ENCODE data around the gene GASK1B.

The GASK1B gene

DNA sequence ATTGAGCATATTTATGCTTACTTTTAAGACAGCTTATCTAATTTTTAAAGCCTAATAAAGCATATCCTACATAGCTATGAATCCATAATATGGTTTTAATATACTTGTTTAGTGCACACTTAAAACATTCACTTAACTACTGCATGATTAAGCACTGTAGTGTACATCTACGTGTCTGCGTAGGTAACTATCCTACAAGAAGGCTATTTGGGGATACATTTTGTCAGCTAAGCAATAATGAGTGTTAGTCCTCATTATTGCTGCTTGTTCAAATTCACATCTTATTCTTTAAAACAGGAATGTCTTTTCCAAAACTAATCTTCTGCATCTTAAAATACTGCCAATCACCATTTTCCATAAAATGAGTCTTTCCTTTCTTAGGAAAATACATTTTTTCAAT lies 38.6 kb downstream of the GASK1B start:
- no peak for DNase-seq

- DNase-seq = no peak
Measured at GRCh38 chr4:158133551-158133950, 39.3 kb downstream of the GASK1B start.

- DNase-seq = no peak
Measured at GRCh38 chr4:158131027-158131426, 41.8 kb downstream of the GASK1B start.

GRCh38 chr4:158130204-158130603 lies 42.6 kb downstream of the GASK1B start:
- no peak for DNase-seq

DNA sequence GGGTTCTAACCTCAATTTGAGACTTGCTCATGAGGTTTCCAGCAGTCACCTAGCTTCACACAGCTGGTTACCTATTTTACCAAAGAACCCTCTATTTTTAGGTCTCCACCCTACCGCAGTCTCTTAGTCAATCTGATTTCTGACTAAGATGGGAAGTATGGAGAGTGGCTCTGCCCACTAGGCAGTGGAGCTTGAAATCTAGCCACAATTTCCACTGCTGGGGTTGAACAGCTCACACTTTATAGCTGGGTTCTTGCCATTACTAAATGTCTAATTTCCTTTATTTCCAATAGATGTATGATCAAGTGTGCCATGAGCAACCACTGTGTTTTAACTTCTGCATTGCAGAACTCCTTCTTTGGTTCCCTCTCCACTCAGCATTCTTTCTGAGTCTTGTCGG lies 43.1 kb downstream of the GASK1B start:
- no peak for DNase-seq

- DNase-seq = no peak
Measured at GRCh38 chr4:158128540-158128939, 44.3 kb downstream of the GASK1B start.

GRCh38 chr4:158125310-158125709 lies 47.5 kb downstream of the GASK1B start:
- no peak for DNase-seq

Measured in activated CD4-positive, alpha-beta T cell treated with anti-CD3 and anti-CD28 coated beads, Interleukin-10, Interleukin-2, amounts not matched to agents 100 ng/mL and 50 ng/mL, durations not matched to agents 16 hours and 8 hours (primary cell).